ENCODE results near the gene EIF4A3. TPM values are rescaled to one million over a fixed set of nuclear protein-coding genes. Genes with fewer than 3 reads are reported as not detected.

The EIF4A3 gene
- total and polyA plus RNA-seq, 2 experiments from 2014 or later = 124 to 126 TPM

GRCh38 chr17:80181431-80181830 is 34.5 kb upstream of the EIF4A3 start:
- Histone ChIP-seq H3K27ac (no peak overlapping the region), H3K9me3 (ENCODE audit: low read depth) (no peaks in the 10 kb centered on the region), H3K4me1 (ENCODE audit: low read depth) (no peaks in the 10 kb centered on the region), H3K36me3 (no peaks in the 10 kb centered on the region), H3K4me3 (no peak overlapping the region), H3K27me3 (no peaks in the 10 kb centered on the region)
- DNase-seq (ENCODE audit: low read depth in 1 of 2, low spot score in 1 of 2) = no peak
- no peak for TF ChIP-seq CTCF (IDR thresholded peaks at IDR 0.05; ENCODE audit: low read depth, low read length)

- Histone ChIP-seq H3K36me3 (no peaks in the 10 kb centered on the region), H3K4me3 (no peak overlapping the region), H3K27ac (no peak overlapping the region), H3K9me3 (ENCODE audit: low read depth) (no peaks in the 10 kb centered on the region), H3K27me3 (no peaks in the 10 kb centered on the region), H3K4me1 (ENCODE audit: low read depth) (no peaks in the 10 kb centered on the region)
- DNase-seq (ENCODE audit: low read depth in 1 of 2, low spot score in 1 of 2) = no peak
- no peak for TF ChIP-seq CTCF (IDR thresholded peaks at IDR 0.05; ENCODE audit: low read depth, low read length)
Observed at GRCh38 chr17:80180192-80180591, 33.3 kb upstream of the EIF4A3 start.

- no peak overlapping the region for H3K4me3 ChIP-seq
- no peak for DNase-seq (ENCODE audit: low read depth in 1 of 2, low spot score in 1 of 2)
- H3K4me1 ChIP-seq (ENCODE audit: low read depth) = no peaks in the 10 kb centered on the region
Observed at GRCh38 chr17:80177986-80178595, 31.2 kb upstream of the EIF4A3 start.

GRCh38 chr17:80176757-80177156 is 29.8 kb upstream of the EIF4A3 start:
- H3K9me3 ChIP-seq (ENCODE audit: low read depth) = no peaks in the 10 kb centered on the region
- no peak for DNase-seq (ENCODE audit: low read depth in 1 of 2, low spot score in 1 of 2)
- H3K27ac ChIP-seq = no peak overlapping the region
- no peak overlapping the region for H3K4me3 ChIP-seq
- H3K4me1 ChIP-seq (ENCODE audit: low read depth) = no peaks in the 10 kb centered on the region
- TF ChIP-seq CTCF (IDR thresholded peaks at IDR 0.05; ENCODE audit: low read depth, low read length) = no peak
- no peaks in the 10 kb centered on the region for H3K36me3 ChIP-seq
- H3K27me3 ChIP-seq = no peaks in the 10 kb centered on the region

More at GRCh38 chr17:80177986-80178595, 31.2 kb upstream of the EIF4A3 start:
- H3K27me3 ChIP-seq = no peaks in the 10 kb centered on the region
- no peak overlapping the region for H3K27ac ChIP-seq
- H3K9me3 ChIP-seq (ENCODE audit: low read depth) = no peaks in the 10 kb centered on the region
- no peak for TF ChIP-seq CTCF (IDR thresholded peaks at IDR 0.05; ENCODE audit: low read depth, low read length)
- H3K36me3 ChIP-seq = no peaks in the 10 kb centered on the region

GRCh38 chr17:80173916-80174315 is 27.0 kb upstream of the EIF4A3 start:
- TF ChIP-seq CTCF (IDR thresholded peaks at IDR 0.05; ENCODE audit: low read depth, low read length) = no peak

More at GRCh38 chr17:80173916-80174315, 27.0 kb upstream of the EIF4A3 start:
- Histone ChIP-seq H3K9me3 (ENCODE audit: low read depth) (no peaks in the 10 kb centered on the region), H3K36me3 (no peaks in the 10 kb centered on the region), H3K27ac (no peak overlapping the region), H3K27me3 (no peaks in the 10 kb centered on the region), H3K4me3 (no peak overlapping the region), H3K4me1 (ENCODE audit: low read depth) (no peaks in the 10 kb centered on the region)
- no peak for DNase-seq (ENCODE audit: low read depth in 1 of 2, low spot score in 1 of 2)

All from cardiac muscle cell (in vitro differentiated cells and primary cell).